PFSK-1 (cell line): ENCODE measurements around the gene RIPOR1.

Experiments used
- POLR2AphosphoS5 ChIP-seq: IDR thresholded peaks from 2 replicates; pipeline ENCODE4 v1.6.1; 2012; ENCODE audit warnings: low read depth, mild to moderate bottlenecking, control low read depth, low read length, moderate library complexity
- REST ChIP-seq, 2 experiments: IDR thresholded peaks; 2 replicates each; pipeline versions ENCODE4 v1.6.1 to v1.8.0; 2011 to 2012; ENCODE audit warnings: low read depth in 2 of 2, low read length in 2 of 2, control low read depth in 1 of 2, inconsistent platforms in 1 of 2, mild to moderate bottlenecking in 1 of 2, moderate library complexity in 1 of 2; ENCODE audit not compliant: insufficient read depth in 1 of 2

GRCh38 chr16:67516296-67517154 is 12.1 kb upstream of the RIPOR1 start:
- no peak for TF ChIP-seq POLR2AphosphoS5
- no peak for TF ChIP-seq REST (IDR thresholded peaks at IDR 0.05; ENCODE audit: insufficient read depth in 1 of 2, low read depth in 2 of 2, low read length in 2 of 2)
